ENCODE data around the gene RAB40C. TPM values are rescaled to one million over a fixed set of nuclear protein-coding genes. Genes with fewer than 3 reads are reported as not detected.

The RAB40C gene
- total and polyA plus RNA-seq, 2 donors (not counting 1 experiment from before 2014, with no cell fraction given): 12.7 to 26.9 TPM

DNA sequence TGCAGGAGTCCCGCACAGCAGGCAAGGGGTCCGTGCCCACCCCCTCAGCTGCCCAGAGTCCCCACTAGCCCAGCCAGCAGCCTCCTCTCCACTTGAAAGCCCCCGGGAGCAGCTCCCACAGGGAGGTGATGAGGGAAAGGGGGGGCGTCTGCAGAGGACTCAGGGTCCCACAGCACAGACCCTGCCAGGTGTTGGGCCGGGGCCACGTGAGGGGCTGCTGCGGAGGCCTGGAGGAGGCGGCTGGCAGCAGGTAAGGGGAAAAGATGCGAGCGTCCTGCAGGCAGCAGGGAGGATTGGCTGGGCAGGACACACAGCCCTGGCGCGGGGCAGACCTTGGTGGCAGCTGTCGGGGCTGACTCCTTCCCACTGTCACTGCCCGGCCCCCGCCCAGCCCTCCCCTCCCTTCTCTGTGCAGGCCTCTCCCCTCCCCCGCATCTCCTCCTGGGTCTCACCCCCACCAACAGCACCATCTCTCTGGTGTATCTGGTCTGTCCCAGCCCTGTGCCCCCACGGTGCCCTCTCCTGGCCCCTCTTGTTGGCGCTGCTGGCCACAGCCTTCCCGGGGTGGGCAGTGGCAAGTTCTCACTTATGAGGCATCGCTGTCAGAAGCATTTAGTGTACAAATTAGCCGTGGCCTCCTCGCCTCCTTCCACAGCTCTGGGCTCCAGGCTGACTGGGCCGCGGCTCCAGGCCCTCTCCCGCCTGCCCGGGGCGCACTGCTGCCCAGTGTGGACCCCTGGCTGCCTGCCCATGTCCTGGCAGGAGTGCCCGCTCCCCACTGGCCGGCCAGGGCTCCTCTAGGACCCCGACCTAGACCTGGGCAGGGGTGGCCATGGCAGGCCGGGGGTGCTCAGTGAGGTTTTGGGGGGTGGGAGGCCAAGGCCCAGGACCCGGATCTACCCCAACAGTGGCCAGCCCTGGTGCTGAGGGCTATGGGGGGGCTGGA lies 34.1 kb upstream of the RAB40C start:
- Histone ChIP-seq H3K79me2 (ENCODE audit: control insufficient read depth, insufficient read depth, low read length) (no peaks in the 10 kb centered on the region), H3K4me3 (ENCODE audit: control extremely low read depth in 1 of 5, extremely low read depth in 1 of 5, insufficient read depth in 1 of 5, low read depth in 2 of 5, low read length in 4 of 5) (no peak overlapping the region), H3K27ac (ENCODE audit: low read length in 2 of 2) (no peak overlapping the region), H4K20me1 (ENCODE audit: control insufficient read depth, insufficient read depth, low read length, poor library complexity, severe bottlenecking) (no peaks in the 10 kb centered on the region), H3K27me3 (replicated peaks in 1 of 4; ENCODE audit: control extremely low read depth in 1 of 4, control insufficient read depth in 3 of 4, insufficient read depth in 4 of 4, low read length in 3 of 4) (peaks cover 0 to 21% (median 6%) of the 10 kb centered on the region in 4 experiments), H2AFZ (ENCODE audit: insufficient read depth, low read depth, low read length, poor library complexity, severe bottlenecking) (no peak overlapping the region), H3K36me3 (replicated peaks in 1 of 2; ENCODE audit: control extremely low read depth in 1 of 2, control insufficient read depth in 1 of 2, extremely low read depth in 1 of 2, insufficient read depth in 2 of 2, low read length in 1 of 2) (peaks cover 0 to 4% of the 10 kb centered on the region in 2 experiments), H3K9me3 (ENCODE audit: control extremely low read depth in 1 of 3, control insufficient read depth in 2 of 3, insufficient read depth in 1 of 3, low read length in 2 of 3) (peaks cover 0 to 7% (median 0%) of the 10 kb centered on the region in 3 donors), H3K4me2 (replicated peaks; ENCODE audit: low read depth, low read length, poor library complexity, severe bottlenecking) (no peak overlapping the region), H3K4me1 (ENCODE audit: control insufficient read depth in 2 of 2, insufficient read depth in 2 of 2, low read length in 2 of 2) (peaks cover 3 to 6% of the 10 kb centered on the region in 2 donors), H3K9ac (ENCODE audit: low read length) (no peak overlapping the region)
- POLR2A ChIA-PET: no interaction called here
- intact Hi-C loops (cut with micrococcal nuclease): no loop called here
- ATAC-seq (ENCODE audit: low read depth) (no peak), DNase-seq (no peak)
- Mint-ChIP-seq H3K4me1 (no peaks in the 10 kb centered on the region), H3K4me3 (no peak overlapping the region), H3K9me3 (ENCODE audit: insufficient read depth) (no peaks in the 10 kb centered on the region), H3K27ac (no peak overlapping the region), H3K27me3 (peaks cover 4% of the 10 kb centered on the region)
- TF ChIP-seq, protein P1, sequence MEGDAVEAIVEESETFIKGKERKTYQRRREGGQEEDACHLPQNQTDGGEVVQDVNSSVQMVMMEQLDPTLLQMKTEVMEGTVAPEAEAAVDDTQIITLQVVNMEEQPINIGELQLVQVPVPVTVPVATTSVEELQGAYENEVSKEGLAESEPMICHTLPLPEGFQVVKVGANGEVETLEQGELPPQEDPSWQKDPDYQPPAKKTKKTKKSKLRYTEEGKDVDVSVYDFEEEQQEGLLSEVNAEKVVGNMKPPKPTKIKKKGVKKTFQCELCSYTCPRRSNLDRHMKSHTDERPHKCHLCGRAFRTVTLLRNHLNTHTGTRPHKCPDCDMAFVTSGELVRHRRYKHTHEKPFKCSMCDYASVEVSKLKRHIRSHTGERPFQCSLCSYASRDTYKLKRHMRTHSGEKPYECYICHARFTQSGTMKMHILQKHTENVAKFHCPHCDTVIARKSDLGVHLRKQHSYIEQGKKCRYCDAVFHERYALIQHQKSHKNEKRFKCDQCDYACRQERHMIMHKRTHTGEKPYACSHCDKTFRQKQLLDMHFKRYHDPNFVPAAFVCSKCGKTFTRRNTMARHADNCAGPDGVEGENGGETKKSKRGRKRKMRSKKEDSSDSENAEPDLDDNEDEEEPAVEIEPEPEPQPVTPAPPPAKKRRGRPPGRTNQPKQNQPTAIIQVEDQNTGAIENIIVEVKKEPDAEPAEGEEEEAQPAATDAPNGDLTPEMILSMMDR (IDR thresholded peaks at IDR 0.05): no peak
- no peak for TF ChIP-seq EZH2 (IDR thresholded peaks at IDR 0.05; ENCODE audit: borderline replicate concordance, insufficient read depth, low read depth, low read length, poor library complexity, severe bottlenecking)
- 90% methylated on average over 21 of the region's 32 CpGs for WGBS (ENCODE audit: insufficient coverage)
- CTCF ChIA-PET: no interaction called here

All from B cell (primary cell).